SU-DHL-6 (cell line): ENCODE measurements around the gene CCL22.

ENCODE experiments used
- H2AFZ ChIP-seq: fragments of 200-600 bp; sonication (generic); 2 replicates; pipeline ENCODE4 v1.6.1; 2014; ENCODE audit warnings: low read depth, mild to moderate bottlenecking, moderate library complexity, mixed read lengths, antibody characterized with exemption, low read length; ENCODE audit not compliant: severe bottlenecking
- H3F3A ChIP-seq: fragments of 200-600 bp; shearing (Covaris generic); 2 replicates; pipeline ENCODE4 v1.6.0; 2016; ENCODE audit warnings: antibody characterized with exemption, mild to moderate bottlenecking; ENCODE audit not compliant: insufficient read depth
- H3K27ac ChIP-seq: fragments of 200-600 bp; sonication (generic); 2 replicates; pipeline ENCODE4 v1.5.1; 2016; ENCODE audit warnings: low read depth, mild to moderate bottlenecking, low read length, moderate library complexity, mixed read lengths
- H3K27me3 ChIP-seq: fragments of 200-600 bp; sonication (generic), shearing (Covaris generic); 2 replicates; pipeline ENCODE4 v1.6.0; 2014; ENCODE audit warnings: mild to moderate bottlenecking, low read length
- H3K36me3 ChIP-seq: fragments of 200-600 bp; sonication (generic); 2 replicates; pipeline ENCODE4 v1.6.1; 2014; ENCODE audit warnings: mild to moderate bottlenecking, low read length, mixed read lengths
- H3K4me2 ChIP-seq: fragments of 300-600, 200-600 bp; shearing (Covaris generic), sonication (generic); 2 replicates; pipeline ENCODE4 v1.6.0; 2014; ENCODE audit warnings: low read length, low read depth, mild to moderate bottlenecking; ENCODE audit not compliant: poor library complexity, severe bottlenecking
- H3K4me3 ChIP-seq: fragments of 200-600 bp; sonication (generic); 2 replicates; pipeline ENCODE4 v1.5.1; 2014; ENCODE audit warnings: antibody characterized with exemption, low read length, mild to moderate bottlenecking, mixed read lengths; ENCODE audit not compliant: insufficient read depth, poor library complexity, severe bottlenecking
- H3K79me2 ChIP-seq: fragments of 200-600 bp; sonication (generic); 2 replicates; pipeline ENCODE4 v1.6.1; 2014; ENCODE audit warnings: mild to moderate bottlenecking, low read length, moderate library complexity; ENCODE audit not compliant: insufficient read depth
- H3K9ac ChIP-seq: fragments of 200-600 bp; sonication (generic); 2 replicates; pipeline ENCODE4 v1.7.0; 2014; ENCODE audit warnings: mild to moderate bottlenecking, low read length
- H3K9me2 ChIP-seq: fragments of 200-600 bp; sonication (generic); replicated peaks from 2 replicates; pipeline ENCODE4 v1.6.1; 2014; ENCODE audit warnings: low read length; ENCODE audit not compliant: insufficient read depth
- H3K9me3 ChIP-seq: fragments of 200-600 bp; sonication (generic); 2 replicates; pipeline ENCODE4 v1.6.1; 2014; ENCODE audit warnings: low read length, mixed read lengths; ENCODE audit not compliant: insufficient read depth
- H4K20me1 ChIP-seq: fragments of 200-600 bp; sonication (generic); 2 replicates; pipeline ENCODE4 v1.6.1; 2014; ENCODE audit warnings: low read depth, mild to moderate bottlenecking, antibody characterized with exemption, low read length, moderate library complexity, mixed read lengths
- CTCF ChIP-seq: fragments of 200-600 bp; sonication (generic); IDR thresholded peaks from one replicate; pipeline ENCODE4 v1.5.1; 2017; ENCODE audit warnings: antibody characterized with exemption, mild to moderate bottlenecking, low read length, moderate library complexity; ENCODE audit not compliant: insufficient read depth, poor library complexity, severe bottlenecking
- EZH2phosphoT487 ChIP-seq: fragments of 200-600 bp; sonication (generic), shearing (Covaris generic); conservative IDR thresholded peaks from 2 replicates; pipeline ENCODE4 v1.6.1; 2018; ENCODE audit warnings: mild to moderate bottlenecking, antibody characterized with exemption, low read length, moderate library complexity, mixed read lengths

CCL22 gene

GRCh38 chr16:57331355-57331754, 27.2 kb upstream of the CCL22 start:
- Histone ChIP-seq H3K9me2 (no peaks in the 10 kb centered on the region), H3K9ac (no peak overlapping the region), H2AFZ (no peak overlapping the region), H4K20me1 (no peaks in the 10 kb centered on the region), H3K4me2 (no peak overlapping the region), H3K79me2 (no peaks in the 10 kb centered on the region), H3K9me3 (no peaks in the 10 kb centered on the region), H3K27me3 (no peaks in the 10 kb centered on the region), H3F3A (no peaks in the 10 kb centered on the region), H3K27ac (no peak overlapping the region), H3K36me3 (no peaks in the 10 kb centered on the region), H3K4me3 (no peak overlapping the region)
- TF ChIP-seq EZH2phosphoT487 (no peak), CTCF (no peak)

- Histone ChIP-seq H3K36me3 (no peaks in the 10 kb centered on the region), H3K9me3 (no peaks in the 10 kb centered on the region), H4K20me1 (no peaks in the 10 kb centered on the region), H2AFZ (no peak overlapping the region), H3K9ac (no peak overlapping the region), H3K9me2 (no peaks in the 10 kb centered on the region), H3F3A (no peaks in the 10 kb centered on the region), H3K4me2 (no peak overlapping the region), H3K27me3 (no peaks in the 10 kb centered on the region), H3K79me2 (no peaks in the 10 kb centered on the region), H3K4me3 (no peak overlapping the region), H3K27ac (no peak overlapping the region)
- TF ChIP-seq CTCF: no peak
Measured at GRCh38 chr16:57333402-57333801, 25.2 kb upstream of the CCL22 start.

GRCh38 chr16:57335366-57335765, 23.2 kb upstream of the CCL22 start:
- H3K9me3 ChIP-seq: no peaks in the 10 kb centered on the region
- H3K36me3 ChIP-seq: no peaks in the 10 kb centered on the region
- H2AFZ ChIP-seq: no peak overlapping the region
- no peaks in the 10 kb centered on the region for H3F3A ChIP-seq
- H3K9me2 ChIP-seq: no peaks in the 10 kb centered on the region
- no peak overlapping the region for H3K4me3 ChIP-seq
- no peaks in the 10 kb centered on the region for H3K27me3 ChIP-seq
- no peak overlapping the region for H3K27ac ChIP-seq
- TF ChIP-seq EZH2phosphoT487 (no peak), CTCF (no peak)
- H3K79me2 ChIP-seq: no peaks in the 10 kb centered on the region
- H3K9ac ChIP-seq: no peak overlapping the region
- H4K20me1 ChIP-seq: no peaks in the 10 kb centered on the region
- H3K4me2 ChIP-seq: no peak overlapping the region

GRCh38 chr16:57341062-57341440, 17.5 kb upstream of the CCL22 start:
- H3K36me3 ChIP-seq: no peaks in the 10 kb centered on the region
- H3K9ac ChIP-seq: no peak overlapping the region
- no peaks in the 10 kb centered on the region for H3F3A ChIP-seq
- no peaks in the 10 kb centered on the region for H4K20me1 ChIP-seq
- H3K27me3 ChIP-seq: no peaks in the 10 kb centered on the region
- no peaks in the 10 kb centered on the region for H3K9me2 ChIP-seq
- H2AFZ ChIP-seq: no peak overlapping the region
- H3K9me3 ChIP-seq: no peaks in the 10 kb centered on the region
- no peak overlapping the region for H3K4me3 ChIP-seq
- no peak overlapping the region for H3K4me2 ChIP-seq
- H3K27ac ChIP-seq: no peak overlapping the region
- H3K79me2 ChIP-seq: no peaks in the 10 kb centered on the region
- TF ChIP-seq EZH2phosphoT487: no peak
- TF ChIP-seq CTCF: no peak
